Fibroblast of skin of abdomen (primary cell): Measurements from ENCODE around the gene ZNF784. TPM values are rescaled to one million over a fixed set of nuclear protein-coding genes. Genes with fewer than 3 reads are reported as not detected.

ENCODE experiments used
- DNase-seq: peaks from one replicate; pipeline ENCODE4 v3.0.0-alpha.2; 2013
- polyA plus RNA-seq, 2 experiments: library from polyadenylated mRNA; unstranded; fragments of 120-200 nt; gene quantifications; one replicate each; pipeline ENCODE4 v1.2.1, GENCODE V29; 2013; ENCODE audit not compliant: insufficient read length in 2 of 2

The ZNF784 gene, protein sequence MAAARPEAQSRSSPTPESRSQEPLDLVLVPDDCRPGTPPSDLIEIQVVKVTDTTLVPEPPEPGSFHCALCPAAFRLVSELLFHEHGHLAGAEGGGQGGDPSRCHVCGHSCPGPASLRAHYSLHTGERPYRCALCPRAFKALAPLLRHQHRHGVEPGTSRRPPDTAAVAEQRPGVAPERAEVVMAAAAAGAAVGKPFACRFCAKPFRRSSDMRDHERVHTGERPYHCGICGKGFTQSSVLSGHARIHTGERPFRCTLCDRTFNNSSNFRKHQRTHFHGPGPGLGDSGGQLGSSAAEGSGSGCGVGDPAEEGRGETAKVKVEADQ
- 6.0 TPM for polyA plus RNA-seq (2013, experiment 1 of 2; ENCODE audit: insufficient read length)
- polyA plus RNA-seq (2013, experiment 2 of 2; ENCODE audit: insufficient read length), result 6.9 TPM

DNA sequence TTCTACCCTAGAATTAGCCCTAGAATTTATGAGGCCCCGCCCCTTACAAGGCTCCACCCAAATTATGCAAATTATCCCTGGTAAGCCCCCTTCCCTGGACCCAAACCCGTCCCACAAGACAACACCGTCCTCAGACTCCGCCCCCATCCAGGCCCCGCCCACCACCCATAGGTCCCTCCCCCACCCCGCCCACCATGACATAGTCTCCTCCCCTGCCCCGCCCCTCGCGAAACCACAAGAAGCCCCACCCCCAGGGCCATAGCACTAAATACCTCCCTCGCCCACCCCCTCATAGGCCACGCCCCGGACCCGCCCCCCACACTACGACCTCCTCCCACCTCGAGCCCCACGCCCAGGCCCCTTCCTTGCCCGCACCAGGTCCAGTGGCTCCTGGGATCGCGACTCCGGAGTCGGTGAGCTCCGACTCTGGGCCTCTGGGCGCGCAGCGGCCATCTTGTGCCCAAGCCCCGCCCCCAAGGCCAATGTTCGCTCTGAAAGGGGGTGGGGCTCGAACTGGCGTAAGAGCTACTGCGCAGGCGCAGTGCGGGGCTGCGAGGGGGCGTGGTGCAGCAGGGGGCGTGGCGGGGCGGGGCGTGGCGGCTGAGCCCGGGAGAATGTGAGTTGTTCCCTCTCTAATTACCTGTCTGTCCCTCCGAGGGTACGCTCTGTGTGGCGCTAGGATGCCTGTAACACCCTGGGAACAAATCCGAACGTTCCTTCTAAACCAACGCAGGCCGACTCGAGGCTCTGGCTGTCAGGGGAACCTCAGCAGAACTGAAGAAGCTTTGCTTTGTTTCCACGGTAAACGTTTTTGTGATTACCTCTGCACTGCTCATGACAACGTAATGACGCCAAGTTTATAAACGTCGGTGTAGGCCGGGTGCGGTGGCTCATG lies at the start of gene ZNF784:
Gene ZNF784, minus strand, starts transcription at position 458 of the 895 bp plus-strand sequence. Its CDS starts 5 bp downstream, at position 453.
- peak; percentile 92 for DNase-seq

GRCh38 chr19:55673889-55674288 lies 49.5 kb upstream of the ZNF784 start:
- no peak for DNase-seq

DNA sequence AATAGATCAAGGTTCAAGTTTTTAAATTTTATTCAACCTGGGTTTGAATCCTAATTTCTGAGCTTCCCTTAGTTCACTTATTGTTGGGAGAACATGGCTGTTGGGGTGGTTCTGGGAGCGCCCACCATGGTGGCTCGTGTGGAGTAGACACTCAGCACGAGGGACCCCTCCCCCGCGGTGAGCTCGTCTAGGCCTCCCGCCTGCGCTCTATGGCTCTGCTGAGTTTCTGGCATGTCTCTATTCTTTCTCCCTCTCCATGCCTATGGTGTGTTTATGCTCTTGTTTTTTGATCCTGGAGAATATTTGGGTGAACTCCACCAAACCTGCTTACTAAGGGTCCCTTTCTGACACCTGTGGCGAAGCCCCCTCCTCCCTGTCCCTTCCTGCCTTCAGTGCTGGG lies 49.1 kb upstream of the ZNF784 start:
- no peak for DNase-seq

GRCh38 chr19:55672418-55672817 lies 48.1 kb upstream of the ZNF784 start:
- DNase-seq, result no peak

- no peak for DNase-seq
Measured at GRCh38 chr19:55671054-55671378, 46.6 kb upstream of the ZNF784 start.

DNA sequence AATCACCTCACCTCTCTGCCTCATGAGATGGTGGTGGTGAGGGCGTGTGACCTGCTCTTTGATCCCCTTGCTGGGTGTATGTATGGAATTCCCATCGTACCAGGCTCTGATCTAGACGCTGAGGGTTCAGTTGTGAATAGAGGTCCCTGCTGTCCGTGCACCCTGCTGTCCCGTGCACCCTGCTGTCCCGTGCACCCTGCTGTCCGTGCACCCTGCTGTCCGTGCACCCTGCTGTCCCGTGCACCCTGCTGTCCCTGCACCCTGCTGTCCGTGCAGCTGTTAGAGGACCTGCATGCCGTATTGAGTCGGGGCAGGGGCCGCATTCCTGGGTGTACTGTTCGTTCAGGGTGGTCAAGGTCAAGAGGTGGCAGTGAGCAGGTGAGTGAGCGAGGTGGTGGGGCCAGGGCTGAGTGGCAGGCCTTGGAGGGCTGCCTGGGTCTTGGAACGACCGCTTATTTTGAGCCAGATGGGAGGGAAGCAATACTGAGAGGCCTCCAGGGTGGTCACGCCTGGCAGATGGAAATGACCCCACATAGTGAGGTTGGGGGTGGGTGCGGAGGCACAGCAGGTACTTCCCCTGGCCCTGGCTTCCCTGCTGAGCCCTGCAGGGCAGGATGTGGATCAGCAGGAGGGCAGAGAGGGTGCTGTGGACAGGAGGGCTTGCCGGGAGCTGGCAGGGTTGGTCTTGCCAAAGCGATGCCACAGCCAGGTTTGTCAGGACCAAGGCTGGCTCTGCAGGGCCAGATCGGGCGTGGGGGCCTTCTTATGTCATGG lies 46.1 kb upstream of the ZNF784 start:
- DNase-seq, result no peak

- no peak for DNase-seq
Measured at GRCh38 chr19:55669418-55670279, 45.3 kb upstream of the ZNF784 start.

GRCh38 chr19:55668603-55669348 lies 44.4 kb upstream of the ZNF784 start:
- no peak for DNase-seq

- no peak for DNase-seq
Measured at GRCh38 chr19:55667958-55668357, 43.6 kb upstream of the ZNF784 start.

- DNase-seq, result no peak
Measured at GRCh38 chr19:55667511-55667910, 43.1 kb upstream of the ZNF784 start.

DNA sequence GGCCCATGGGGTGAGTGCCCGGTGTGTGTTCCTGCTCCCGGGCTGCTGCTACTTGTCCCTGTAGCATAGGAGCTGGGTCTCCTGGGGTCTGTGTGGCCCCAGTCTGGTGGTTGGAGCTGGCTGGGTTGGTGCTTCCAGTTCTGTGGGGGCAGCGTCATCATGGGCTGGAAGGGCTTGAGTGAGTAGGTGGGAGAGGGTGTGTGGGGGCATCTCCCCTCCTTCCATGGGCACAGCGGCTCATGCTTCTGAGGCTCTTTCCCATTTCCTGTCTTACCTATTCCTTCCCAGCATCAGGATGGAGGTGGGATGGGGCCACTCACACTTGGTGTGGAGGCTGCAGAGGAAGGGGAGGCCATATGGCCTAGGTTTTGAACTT lies 42.6 kb upstream of the ZNF784 start:
- DNase-seq, result no peak

DNA sequence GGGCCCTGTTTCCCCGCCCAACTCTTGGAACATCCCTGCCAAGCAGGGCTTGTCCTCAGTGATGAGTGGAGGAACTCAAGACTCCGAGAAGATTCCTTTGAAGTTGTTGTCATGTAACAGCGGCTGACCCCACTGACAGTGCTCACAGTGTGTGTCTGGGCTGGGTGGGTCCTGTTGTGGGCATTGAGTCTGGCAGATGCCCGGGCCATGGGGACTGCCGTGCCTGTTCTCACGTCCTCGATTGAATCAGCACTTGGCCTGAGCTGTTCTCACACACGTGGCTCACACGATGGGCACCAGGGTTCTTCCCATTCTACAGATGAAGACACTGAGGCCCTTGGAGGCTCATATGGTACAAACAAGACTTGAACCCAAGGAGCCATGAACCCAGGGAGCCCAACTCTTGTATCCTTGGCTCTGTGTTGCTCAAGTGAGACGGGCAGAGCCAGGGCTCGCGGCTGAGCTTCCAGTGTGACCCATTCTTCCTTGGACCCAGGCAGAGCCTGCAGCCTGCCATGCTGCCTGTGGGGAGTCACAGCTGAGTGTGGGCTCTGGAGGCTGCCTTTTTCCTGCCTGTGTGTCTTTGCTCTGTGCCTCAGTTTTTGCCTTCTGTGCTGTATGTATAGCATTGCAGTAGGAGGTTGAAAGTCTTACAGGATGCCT lies 42.1 kb upstream of the ZNF784 start:
- DNase-seq, result no peak

DNA sequence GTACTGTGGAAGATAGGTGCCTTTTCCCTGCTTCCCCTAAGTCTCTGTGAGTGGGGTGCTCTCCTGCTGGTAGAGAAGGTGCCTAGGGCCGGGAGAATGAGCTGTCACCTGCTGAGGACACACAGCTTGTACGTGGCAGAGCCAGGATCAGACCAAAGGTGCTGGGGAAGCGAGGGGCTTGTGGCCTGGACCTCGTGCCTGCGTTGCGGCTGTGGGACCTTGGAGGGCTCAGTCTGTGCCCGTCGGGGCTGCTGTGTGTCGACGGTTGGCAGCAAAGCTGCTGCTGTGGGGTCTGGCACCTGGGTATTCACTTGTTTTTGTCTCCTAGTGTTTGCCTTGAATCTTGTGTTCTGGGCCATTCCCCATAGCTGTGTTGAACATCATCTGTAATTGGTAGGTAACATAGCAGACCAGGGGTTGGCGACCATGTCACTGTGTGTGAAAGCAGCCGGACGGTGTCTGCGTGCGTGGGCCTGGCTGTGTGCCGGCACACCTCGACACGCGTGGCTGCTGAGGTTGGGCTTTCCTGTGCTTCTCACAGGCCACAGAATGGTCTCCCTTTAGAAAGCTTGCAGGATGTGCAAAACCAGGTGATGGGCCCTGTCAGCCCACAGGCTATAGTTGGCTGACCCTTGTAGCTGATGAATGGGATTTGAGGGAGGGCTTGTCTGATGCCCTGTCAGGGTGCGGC lies 39.6 kb upstream of the ZNF784 start:
- DNase-seq, result no peak

DNA sequence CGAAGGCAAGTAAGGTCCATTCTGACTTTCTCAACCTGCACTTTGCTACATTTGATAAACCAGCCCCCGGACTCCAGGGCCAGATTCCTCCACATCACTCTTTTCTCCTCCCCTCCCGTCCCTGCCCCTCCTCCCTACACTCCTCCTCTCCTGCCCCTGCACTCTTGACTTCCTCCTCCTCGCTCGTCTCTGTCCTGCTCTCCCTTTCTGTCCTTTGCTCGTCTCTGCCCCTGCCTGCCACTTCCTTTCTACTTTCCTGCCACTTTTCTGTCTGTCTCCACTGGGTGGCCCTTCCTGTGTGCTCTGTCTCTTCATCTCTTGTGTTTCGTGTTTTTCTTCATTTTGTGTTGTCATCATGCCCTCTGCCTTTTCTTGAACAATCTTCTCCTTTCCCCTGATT lies 37.5 kb upstream of the ZNF784 start:
- DNase-seq, result no peak

DNA sequence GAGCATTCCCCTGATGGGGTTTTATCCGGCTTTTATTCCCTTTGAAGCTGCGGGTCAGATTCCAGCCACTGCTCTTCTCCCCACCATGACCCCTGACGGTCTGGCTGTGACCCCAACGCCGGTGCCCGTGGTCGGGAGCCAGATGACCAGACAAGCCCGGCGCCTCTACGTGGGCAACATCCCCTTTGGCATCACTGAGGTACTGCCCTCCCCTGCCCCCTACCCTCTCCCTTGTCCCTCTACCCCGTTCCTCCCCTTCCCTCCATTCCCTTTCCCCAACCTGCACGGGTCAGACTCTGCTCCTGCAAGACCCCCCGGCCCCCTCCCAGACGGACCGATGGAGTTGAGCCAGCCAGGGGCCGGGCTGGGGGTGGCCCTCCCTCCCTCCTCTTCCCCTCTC lies 36.6 kb upstream of the ZNF784 start:
- DNase-seq, result no peak

DNA sequence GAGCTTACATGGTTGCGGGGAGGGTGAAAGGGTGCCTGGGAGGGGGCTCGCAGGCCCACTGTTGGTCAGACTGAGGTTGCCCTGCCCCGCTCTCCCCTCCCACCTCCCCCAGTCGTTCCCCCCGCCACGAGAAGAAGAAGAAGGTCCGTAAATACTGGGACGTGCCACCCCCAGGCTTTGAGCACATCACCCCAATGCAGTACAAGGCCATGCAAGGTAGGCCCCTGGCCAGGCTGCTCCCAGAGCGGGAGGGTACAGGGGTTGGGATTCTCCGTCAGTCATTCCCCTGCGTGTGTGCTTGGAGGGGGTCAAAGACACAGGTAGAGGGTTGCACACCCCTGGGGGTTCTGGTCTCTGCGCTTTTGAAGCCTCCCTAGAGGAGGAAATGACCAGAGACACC lies 36.0 kb upstream of the ZNF784 start:
- DNase-seq, result no peak

- no peak for DNase-seq
Measured at GRCh38 chr19:55659822-55660221, 35.5 kb upstream of the ZNF784 start.

- no peak for DNase-seq
Measured at GRCh38 chr19:55658846-55659459, 34.6 kb upstream of the ZNF784 start.

DNA sequence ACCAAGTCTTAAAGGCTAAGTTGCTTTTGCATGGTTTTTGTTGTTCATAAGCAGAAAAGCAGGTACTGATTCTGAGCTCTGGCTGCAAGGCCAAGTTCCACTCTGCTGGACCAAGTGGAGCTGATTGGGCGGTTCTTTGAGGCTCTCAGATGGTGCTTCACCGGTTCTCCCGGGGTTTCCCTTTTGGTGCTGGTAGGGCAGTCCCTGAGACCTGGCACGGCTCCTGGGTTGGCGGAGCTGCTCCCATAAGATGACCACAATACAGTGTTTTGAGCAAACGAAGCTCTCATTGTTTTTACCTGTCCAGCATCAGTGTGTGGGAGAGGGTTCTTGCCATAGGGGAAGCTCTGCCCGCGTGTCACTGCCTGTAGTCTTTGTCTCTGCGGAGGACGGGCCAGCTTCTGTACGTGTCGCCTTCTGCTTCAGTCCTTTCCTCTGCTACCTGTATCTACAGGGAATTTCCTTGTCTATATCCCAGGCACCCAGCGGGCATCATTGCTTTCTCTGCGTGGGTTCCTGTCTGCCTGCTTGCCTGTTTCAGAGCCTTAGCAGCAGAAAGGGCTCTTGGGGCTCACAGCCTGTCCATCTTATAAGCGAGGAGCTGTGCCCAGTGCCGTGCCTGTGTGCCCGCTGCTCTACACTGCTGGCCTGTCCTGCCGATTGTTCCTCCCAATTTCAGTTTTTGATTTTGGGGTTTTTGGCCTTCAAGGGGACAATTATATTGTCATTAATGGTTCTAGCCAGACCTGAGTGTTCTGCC lies 32.8 kb upstream of the ZNF784 start:
- no peak for DNase-seq
